ENCODE measurements around the gene TMEM151B.

Gene TMEM151B

DNA sequence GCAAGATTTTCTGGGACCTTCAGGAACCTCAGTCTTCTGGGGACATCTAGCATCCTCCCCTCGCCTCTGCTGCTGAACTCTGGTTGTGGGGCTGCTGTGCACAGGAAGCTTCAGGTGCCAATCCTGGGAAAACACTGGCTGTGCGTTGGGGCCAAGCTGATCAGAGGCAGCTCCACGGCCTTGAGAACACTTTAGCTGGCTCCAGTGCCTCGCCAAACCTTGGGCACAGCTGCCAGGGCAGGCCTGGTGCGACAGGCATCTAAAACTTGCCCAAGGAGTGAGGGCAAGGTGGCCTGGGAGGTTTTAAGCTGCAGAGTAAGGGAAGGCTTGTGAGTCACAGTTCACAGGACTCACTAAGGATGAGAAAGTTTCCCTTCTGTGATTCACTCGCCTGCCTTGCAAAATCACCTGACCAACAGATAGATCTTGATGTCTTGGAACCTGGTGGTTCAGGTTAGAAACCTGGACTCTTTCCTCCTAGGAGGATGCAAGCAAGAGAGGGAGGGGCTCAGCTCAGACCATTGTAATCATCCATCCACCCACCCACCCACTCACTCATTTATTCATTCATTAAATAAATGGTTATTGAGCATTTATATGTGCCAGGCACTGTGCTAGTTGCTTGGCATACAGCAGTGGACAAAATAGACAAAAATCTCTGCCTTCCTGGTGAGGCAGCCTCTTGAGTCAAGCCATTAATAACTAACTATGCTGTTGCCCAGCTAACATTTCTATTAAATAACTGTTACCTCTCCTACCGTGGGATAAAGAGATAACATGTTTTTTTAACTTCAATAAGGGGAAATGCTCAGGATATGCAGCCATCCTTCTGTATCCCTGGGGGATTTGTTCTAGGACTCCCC is 69.7 kb downstream of the TMEM151B start:
- TF ChIP-seq, protein P1, sequence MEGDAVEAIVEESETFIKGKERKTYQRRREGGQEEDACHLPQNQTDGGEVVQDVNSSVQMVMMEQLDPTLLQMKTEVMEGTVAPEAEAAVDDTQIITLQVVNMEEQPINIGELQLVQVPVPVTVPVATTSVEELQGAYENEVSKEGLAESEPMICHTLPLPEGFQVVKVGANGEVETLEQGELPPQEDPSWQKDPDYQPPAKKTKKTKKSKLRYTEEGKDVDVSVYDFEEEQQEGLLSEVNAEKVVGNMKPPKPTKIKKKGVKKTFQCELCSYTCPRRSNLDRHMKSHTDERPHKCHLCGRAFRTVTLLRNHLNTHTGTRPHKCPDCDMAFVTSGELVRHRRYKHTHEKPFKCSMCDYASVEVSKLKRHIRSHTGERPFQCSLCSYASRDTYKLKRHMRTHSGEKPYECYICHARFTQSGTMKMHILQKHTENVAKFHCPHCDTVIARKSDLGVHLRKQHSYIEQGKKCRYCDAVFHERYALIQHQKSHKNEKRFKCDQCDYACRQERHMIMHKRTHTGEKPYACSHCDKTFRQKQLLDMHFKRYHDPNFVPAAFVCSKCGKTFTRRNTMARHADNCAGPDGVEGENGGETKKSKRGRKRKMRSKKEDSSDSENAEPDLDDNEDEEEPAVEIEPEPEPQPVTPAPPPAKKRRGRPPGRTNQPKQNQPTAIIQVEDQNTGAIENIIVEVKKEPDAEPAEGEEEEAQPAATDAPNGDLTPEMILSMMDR (IDR thresholded peaks at IDR 0.05) = no peak

DNA sequence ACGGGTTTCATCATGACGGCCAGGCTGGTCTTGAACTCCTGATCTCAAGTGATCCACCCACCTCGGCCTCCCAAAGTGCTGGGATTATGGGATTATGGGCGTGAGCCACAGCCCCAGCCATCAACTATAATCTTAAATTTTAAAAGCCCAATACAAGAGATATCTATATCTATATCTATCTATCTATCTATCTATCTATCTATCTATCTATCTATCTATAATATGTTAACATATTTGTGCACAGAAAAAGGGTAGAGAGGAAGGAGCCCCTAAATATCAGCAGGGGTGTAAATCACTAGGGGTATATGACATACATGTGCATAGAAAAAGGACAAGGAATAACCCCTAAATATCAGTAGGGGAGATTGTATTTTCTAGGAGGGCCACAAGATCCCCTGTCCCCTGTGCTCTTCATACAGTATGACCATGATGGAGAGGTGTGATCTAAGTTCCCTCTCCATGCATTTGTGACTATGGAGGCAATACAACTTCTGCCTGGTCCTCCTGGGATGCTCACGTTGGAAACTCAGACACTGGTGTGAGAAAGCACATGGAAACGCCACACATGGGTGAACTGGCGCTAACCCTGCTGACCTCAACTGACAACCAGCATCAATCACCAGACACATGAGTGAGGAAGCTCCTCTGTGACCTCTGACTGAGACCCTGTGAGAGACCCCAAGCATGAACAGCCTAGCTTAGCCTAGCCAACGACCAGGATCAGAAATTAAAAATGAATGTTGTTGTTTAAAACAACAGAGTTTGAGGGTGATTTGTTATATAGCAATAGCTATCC is 71.0 kb downstream of the TMEM151B start:
- TF ChIP-seq, protein P1 (IDR thresholded peaks at IDR 0.05) = no peak

DNA sequence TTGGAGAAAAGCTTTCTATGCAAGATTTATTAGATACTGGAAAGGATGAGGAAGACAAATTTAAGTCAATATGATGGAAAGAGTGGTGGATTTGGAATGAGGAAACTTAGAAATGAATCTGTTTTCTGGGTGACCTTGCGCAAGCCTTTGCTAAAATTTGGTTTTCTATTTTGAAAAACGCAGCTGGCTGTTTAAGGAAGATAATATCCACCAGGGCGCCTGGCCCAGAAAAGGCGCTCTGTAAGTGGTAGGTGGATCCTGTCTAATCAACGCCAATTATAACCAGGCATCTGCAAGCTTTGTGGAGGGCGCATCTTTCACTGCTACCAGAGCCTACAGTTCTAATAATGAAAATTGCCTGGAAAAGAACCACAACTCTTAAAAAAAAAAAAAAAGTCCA is 71.8 kb downstream of the TMEM151B start:
- TF ChIP-seq, protein P1 (IDR thresholded peaks at IDR 0.05) = no peak

DNA sequence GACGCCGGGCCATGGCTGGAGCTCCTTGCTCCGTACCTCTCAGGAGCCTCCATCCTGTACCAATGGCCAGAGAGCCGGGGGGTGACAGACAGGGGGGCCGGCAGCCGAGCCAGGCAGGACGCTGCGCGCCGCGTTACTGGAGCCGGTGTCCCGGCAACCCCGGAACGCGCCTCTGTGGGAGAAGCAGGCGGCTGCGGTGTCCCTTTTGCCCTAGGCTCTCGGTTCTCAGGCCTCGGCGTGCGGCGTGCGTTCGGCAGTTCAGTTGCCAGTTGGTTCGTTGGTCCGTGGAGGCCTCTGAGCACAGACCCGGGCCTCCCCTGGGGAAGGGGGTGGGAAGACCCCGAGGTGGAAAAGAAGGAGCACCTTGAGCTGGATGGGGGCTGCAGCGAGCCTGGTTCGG is 72.2 kb downstream of the TMEM151B start, which contains the start of gene SPATS1:
TSS of gene SPATS1 (plus strand) at position 162 of the 400 bp plus-strand sequence. CDS start 446 bp downstream, outside the sequence.
- TF ChIP-seq, protein P1 (IDR thresholded peaks at IDR 0.05) = no peak

DNA sequence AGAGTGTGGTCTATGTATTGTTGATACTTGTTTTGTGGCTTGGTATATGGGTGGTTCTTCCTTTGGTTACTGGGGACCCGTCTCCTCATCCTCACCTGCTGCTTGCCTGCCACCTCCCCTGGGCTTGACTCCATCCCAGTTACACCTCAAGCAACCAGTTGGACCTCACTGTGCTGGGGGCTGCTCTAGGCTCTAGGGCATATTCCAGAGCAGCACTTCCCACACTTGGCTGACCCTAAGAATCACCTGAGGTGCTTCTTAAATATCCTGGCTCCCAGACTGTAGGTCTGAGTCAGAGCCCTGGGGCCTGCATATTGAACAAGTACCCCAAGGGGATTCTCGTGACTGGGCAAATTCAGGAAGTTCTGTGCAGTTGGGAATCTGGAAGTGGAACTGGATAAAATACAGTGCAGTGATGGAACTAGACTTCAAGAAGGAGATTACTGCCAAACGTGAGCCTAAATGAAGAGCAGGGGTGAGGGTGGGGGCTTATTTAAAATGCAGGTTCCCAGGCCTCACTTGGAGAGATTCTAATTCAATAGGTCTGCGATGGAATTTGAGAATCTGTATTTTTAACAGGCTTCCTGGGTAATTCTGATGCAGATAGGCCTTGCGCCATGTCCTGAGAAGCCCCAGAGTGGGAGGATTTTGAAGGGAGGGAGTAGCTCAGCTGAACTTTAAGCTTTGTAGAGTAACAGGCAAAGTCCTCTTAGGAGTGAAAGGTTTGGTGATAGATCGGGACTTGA is 79.8 kb downstream of the TMEM151B start:
- TF ChIP-seq, protein P1 (IDR thresholded peaks at IDR 0.05) = no peak

DNA sequence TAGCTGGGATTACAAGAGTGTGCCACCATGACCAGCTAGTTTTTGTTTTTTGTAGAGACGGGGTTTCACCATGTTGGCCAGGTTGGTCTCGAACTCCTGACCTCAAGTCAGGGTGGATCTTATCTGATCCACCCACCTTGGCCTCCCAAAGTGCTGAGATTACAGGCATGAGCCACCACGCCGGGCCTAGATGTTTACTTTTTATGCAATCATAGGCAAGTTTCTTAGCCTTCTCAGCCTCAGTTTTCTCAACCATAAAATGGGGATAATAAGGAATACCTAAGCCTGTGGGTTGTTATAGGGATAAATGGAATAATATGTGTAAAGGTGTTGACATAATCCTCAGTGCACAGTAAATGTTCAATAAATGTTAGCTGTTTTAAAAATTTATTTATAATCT is 82.0 kb downstream of the TMEM151B start:
- TF ChIP-seq, protein P1 (IDR thresholded peaks at IDR 0.05) = no peak

DNA sequence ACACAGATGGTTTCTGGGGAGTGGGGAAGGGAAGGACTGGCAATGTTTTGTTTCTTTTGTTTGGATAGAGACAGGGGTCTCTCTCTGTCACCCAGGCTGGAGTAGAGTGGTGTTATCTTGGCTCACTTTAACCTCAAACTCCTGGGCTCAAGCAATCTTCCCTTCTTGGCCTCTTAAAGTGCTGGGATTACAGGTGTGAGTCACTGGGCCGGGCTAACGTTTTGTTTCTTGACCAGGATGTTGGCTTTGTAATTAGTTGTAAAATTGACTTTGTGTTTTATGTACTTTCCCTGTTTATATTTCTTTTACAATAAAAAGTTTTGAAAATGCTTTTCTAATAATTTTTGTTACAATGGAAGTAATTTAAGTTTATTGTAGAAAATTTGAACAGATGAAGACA is 83.1 kb downstream of the TMEM151B start:
- TF ChIP-seq, protein P1 (IDR thresholded peaks at IDR 0.05) = no peak
